Parathyroid adenoma (tissue), 2 donors: ENCODE results near the gene EVX2.

Source experiments
- H2AFZ ChIP-seq: fragments of 300-600 bp; sonication (generic); one replicate; pipeline ENCODE4 v1.7.0; 2017; ENCODE audit warnings: antibody characterized with exemption, mild to moderate bottlenecking
- H3K27ac ChIP-seq: fragments of 300-600 bp; sonication (generic); one replicate; pipeline ENCODE4 v1.7.0; 2017
- H3K27me3 ChIP-seq: fragments of 300-600 bp; sonication (generic); one replicate; pipeline ENCODE4 v1.7.0; 2017; ENCODE audit warnings: low read length; ENCODE audit not compliant: control insufficient read depth, insufficient read depth
- H3K36me3 ChIP-seq: fragments of 300-600 bp; sonication (generic); one replicate; pipeline ENCODE4 v1.7.0; 2017; ENCODE audit warnings: low read length; ENCODE audit not compliant: control insufficient read depth, insufficient read depth
- H3K4me1 ChIP-seq: fragments of 300-600 bp; sonication (generic); one replicate; pipeline ENCODE4 v1.7.0; 2017; ENCODE audit warnings: control low read depth
- H3K4me2 ChIP-seq: fragments of 300-600 bp; sonication (generic); one replicate; pipeline ENCODE4 v1.7.0; 2017; ENCODE audit warnings: low read length
- H3K4me3 ChIP-seq: fragments of 300-600 bp; sonication (generic); one replicate; pipeline ENCODE4 v1.7.0; 2017; ENCODE audit warnings: low read depth, low read length
- H3K79me2 ChIP-seq: fragments of 300-600 bp; sonication (generic); one replicate; pipeline ENCODE4 v1.7.0; 2017; ENCODE audit warnings: control low read depth
- H3K9ac ChIP-seq: fragments of 300-600 bp; sonication (generic); one replicate; pipeline ENCODE4 v1.7.0; 2017; ENCODE audit warnings: mild to moderate bottlenecking
- H3K9me3 ChIP-seq: fragments of 300-600 bp; sonication (generic); one replicate; pipeline ENCODE4 v1.7.0; 2017; ENCODE audit warnings: low read length; ENCODE audit not compliant: control insufficient read depth
- TF ChIP-seq, protein P1 (sequence below): fragments of 300-600 bp; sonication (generic); IDR thresholded peaks from one replicate; pipeline ENCODE4 v1.7.0; 2017; ENCODE audit warnings: antibody characterized with exemption, mild to moderate bottlenecking
- donor health status: primary hyperparathyroidism.

EVX2 gene

DNA sequence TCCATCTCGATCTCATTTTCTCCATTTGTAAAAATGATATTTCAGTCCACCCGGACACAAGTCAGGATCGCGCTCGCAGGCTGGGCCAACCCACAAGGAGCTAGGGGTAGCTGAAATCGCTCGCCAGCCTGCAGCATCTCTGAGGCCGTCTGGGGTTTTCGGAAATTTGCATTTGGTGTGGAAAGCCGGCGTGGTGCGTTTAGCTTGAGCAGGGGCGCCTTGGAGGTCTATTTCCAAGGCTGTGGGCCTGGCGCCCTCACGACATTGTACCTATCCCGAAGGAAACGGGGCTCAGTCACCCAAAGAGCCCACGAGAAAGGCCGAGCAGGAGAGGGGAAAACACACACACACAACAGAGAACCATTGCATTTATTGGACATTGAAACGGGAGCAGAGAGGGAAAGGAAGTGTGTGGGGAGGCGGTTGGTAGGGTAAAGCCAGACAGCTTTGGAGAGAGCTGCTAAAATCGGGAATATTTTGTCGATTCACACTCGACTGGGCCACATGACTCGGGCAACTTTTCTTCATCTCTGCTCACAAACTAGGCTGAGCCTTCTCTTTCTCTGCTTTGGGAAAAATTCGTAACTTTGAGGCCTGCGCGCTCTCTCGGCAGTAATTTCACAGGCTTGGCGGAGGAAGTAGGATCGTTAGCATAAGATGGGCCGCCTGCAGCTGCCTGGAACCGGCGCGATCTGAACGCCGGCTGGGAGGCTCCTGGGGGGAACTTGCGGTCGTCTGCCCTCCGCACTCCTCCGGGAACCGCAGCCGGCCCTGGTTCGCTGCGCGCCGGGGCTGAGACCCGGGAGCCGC is 44.6 kb upstream of the EVX2 start:
- no peaks in the 10 kb centered on the region for H3K79me2 ChIP-seq
- no peak overlapping the region for H3K9ac ChIP-seq
- H3K27ac ChIP-seq, result no peak overlapping the region
- peak overlapping the region; percentile 39 for H2AFZ ChIP-seq
- H3K4me1 ChIP-seq, result no peaks in the 10 kb centered on the region
- H3K9me3 ChIP-seq, result peaks cover 4% of the 10 kb centered on the region
- peaks cover 20% of the 10 kb centered on the region for H3K27me3 ChIP-seq
- H3K36me3 ChIP-seq, result no peaks in the 10 kb centered on the region
- no peak overlapping the region for H3K4me2 ChIP-seq
- TF ChIP-seq, protein P1, sequence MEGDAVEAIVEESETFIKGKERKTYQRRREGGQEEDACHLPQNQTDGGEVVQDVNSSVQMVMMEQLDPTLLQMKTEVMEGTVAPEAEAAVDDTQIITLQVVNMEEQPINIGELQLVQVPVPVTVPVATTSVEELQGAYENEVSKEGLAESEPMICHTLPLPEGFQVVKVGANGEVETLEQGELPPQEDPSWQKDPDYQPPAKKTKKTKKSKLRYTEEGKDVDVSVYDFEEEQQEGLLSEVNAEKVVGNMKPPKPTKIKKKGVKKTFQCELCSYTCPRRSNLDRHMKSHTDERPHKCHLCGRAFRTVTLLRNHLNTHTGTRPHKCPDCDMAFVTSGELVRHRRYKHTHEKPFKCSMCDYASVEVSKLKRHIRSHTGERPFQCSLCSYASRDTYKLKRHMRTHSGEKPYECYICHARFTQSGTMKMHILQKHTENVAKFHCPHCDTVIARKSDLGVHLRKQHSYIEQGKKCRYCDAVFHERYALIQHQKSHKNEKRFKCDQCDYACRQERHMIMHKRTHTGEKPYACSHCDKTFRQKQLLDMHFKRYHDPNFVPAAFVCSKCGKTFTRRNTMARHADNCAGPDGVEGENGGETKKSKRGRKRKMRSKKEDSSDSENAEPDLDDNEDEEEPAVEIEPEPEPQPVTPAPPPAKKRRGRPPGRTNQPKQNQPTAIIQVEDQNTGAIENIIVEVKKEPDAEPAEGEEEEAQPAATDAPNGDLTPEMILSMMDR, result no peak
- peak overlapping the region; percentile 8 for H3K4me3 ChIP-seq

DNA sequence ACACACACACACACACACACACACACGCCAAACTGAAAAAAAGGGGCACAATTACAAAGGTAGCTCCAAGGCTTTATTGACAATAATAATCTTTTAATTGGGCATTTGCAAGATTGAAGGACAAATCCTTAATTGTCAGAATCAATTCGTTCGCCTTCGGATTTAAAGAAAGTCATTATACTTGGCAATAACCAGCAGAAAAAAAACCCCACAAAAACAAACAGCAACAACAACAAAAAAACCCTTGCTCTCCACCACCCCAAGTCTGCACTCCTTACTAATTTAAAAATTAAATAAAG is 44.0 kb upstream of the EVX2 start:
- TF ChIP-seq, protein P1, result no peak
- Histone ChIP-seq H3K4me1 (no peaks in the 10 kb centered on the region), H3K27me3 (peaks cover 22% of the 10 kb centered on the region), H3K27ac (no peak overlapping the region), H2AFZ (no peak overlapping the region), H3K4me3 (no peak overlapping the region), H3K9ac (no peak overlapping the region), H3K79me2 (no peaks in the 10 kb centered on the region), H3K4me2 (no peak overlapping the region), H3K36me3 (no peaks in the 10 kb centered on the region), H3K9me3 (peaks cover 4% of the 10 kb centered on the region)

DNA sequence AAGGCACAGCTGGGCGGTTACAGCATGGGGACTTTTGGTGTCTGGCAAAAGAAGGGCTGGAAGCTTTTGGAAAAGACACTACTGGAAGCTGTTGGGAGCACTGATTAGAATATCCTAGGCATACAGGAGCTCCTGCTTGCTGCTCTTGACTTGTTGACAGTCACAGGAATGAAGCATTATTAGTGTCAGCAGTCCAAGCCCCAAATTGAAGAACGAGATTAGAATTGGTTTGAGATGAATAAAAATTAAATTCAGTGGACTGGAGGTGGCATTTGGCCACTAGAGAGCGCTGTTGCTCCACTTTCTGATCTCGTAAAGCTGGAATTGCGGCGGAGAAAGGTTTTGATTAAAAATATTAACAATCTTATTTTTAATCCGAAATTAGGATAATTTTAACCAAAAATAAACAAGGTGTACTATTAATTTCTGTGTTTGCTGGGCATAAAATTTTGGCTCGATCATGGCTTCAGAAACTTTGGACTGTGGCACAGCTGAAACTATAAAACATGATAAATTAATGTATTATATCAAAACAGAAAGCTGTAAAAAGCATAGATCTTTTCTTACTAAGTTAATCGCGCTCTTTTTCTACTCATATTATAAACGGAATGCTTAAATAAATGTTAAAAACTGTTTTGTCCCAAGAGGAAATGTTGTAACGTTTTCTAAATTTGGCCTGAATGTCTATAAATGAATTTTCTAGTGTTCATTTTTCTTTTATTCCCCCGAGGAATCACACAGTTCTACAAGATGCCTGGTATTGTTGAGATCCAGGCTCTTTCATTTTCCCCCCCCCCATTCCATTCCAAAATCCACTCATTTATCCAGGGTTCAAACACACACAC is 43.4 kb upstream of the EVX2 start:
- no peaks in the 10 kb centered on the region for H3K79me2 ChIP-seq
- H2AFZ ChIP-seq, result no peak overlapping the region
- TF ChIP-seq, protein P1, result peak; percentile 89
- H3K9ac ChIP-seq, result no peak overlapping the region
- no peaks in the 10 kb centered on the region for H3K36me3 ChIP-seq
- H3K4me3 ChIP-seq, result peak overlapping the region; percentile 8
- no peak overlapping the region for H3K4me2 ChIP-seq
- no peak overlapping the region for H3K27ac ChIP-seq
- peaks cover 24% of the 10 kb centered on the region for H3K27me3 ChIP-seq
- no peaks in the 10 kb centered on the region for H3K4me1 ChIP-seq
- peaks cover 4% of the 10 kb centered on the region for H3K9me3 ChIP-seq

DNA sequence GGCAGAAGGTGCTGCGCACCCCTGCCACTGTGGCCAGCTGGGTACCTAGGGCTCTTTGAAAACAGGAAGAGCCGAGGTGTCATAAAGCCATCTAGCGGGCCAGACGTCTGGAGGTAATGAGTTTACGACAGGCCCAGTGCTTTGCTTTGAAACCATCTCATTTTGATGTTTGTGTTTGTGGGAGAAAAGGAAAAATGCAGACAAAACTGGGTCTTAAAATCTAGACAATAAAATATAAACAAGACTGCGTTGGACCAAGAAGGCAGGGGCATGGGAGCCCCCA is 42.0 kb upstream of the EVX2 start:
- no peak overlapping the region for H2AFZ ChIP-seq
- no peaks in the 10 kb centered on the region for H3K9me3 ChIP-seq
- no peaks in the 10 kb centered on the region for H3K36me3 ChIP-seq
- no peak overlapping the region for H3K4me3 ChIP-seq
- TF ChIP-seq, protein P1, result no peak
- H3K4me1 ChIP-seq, result no peaks in the 10 kb centered on the region
- no peak overlapping the region for H3K9ac ChIP-seq
- no peak overlapping the region for H3K27ac ChIP-seq
- H3K79me2 ChIP-seq, result no peaks in the 10 kb centered on the region
- H3K4me2 ChIP-seq, result no peak overlapping the region
- H3K27me3 ChIP-seq, result peaks cover 22% of the 10 kb centered on the region
